GM18873 (cell line): Measurements from ENCODE around the gene P2RX1.

Experiments used
- ATAC-seq: cut with Tn5 transposase; IDR thresholded peaks from one replicate; pipeline ENCODE4 v1.9.1; 2021; ENCODE audit warnings: mild to moderate bottlenecking, moderate library complexity, moderate number of reproducible peaks; ENCODE audit not compliant: unreplicated experiment, low FRiP score

P2RX1 gene

GRCh38 chr17:3890082-3890877 lies 26.0 kb downstream of the P2RX1 start:
- ATAC-seq, result no peak

DNA sequence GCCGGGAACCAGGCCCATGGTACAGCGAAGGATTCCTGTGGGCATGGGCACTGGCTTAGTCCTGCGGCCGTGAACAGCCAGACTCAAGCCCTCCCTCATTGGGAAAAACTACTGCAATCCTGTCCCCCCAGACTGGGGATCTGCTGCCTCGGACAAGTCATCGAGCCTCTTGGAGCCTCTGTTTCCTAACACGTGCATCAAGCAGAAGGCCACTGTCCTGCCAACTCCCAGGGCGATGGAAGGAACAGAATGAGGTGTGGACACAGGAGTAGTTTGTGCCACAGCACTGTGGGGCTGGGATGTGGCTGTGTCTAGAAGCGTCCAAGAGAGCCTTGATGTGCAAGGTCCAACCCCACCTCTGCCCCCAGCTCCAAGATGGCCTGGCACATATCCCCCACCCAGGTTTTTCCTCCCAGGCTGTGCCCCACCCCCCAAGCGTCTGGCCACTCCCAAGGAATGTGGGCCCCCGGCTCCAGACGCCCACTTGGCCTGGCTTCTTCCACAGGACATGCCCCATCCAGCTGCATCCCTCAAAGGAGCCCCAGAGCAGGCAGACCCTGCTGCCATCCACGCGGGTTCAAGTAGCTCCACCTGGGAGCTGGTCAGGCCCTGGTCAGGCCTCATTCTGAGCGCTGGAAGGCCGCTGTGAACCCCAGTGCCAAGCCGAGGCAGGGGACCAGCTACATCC lies 26.8 kb downstream of the P2RX1 start:
- ATAC-seq, result no peak

DNA sequence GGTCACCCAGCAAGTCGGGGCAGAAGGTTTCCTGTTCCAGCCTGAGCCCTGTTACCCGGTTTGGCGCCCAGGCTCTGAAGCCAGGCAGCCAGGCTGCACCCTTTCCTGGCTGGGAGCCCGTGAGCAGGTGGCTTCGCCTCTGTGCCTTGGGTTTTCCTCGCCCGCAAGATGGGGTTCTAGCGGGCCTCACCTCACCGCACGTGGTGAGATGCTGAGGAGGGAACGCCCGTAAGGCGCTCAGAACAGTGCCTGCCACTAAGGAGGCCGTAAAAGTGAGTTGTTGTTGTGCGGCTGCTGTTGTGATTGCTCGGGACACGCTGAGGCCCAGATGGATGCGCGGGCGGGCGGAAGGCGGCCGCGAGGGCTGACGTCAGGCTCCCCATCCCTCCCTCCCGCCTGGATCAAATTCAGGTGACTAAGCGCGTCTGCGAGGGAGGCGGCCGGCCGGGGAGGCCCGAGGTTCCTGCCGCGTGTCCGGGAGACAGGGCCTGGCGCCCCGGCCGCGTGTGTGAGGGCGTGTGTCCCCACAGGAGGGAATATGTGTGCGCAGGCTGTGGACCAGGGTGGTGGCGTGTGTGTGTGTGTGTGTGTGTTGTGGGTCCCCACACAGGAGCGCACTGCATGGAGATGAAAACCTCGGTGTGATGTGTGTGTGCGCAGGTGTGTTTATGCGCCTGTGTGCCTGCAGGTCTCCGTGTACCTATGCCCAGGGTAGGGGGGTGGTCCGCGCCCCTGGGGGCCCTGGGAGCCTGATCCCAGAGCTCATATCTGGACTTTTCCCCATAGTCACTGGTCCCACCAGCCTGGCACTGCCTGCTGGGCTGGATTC lies 27.7 kb downstream of the P2RX1 start:
- no peak for ATAC-seq

DNA sequence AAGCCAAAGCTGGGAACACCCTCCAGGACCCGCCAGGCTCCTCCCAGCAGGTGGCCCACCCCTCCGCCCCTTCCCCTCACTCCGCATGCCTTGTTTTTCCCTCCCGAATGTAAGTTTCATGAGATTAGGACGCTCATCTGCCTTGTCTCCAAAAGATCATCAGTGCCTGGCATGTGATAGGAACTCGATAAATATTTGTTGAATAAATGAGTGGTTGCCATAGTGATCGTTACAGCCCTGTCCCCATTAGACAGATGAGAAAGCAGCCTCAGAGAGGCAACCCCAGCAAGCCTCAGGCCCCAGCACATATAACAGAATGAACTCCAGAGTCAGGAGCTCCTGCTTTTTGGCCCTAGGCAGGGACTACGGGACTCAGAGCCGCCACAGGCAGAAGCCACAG lies 28.5 kb downstream of the P2RX1 start:
- no peak for ATAC-seq

GRCh38 chr17:3887394-3887793 lies 28.9 kb downstream of the P2RX1 start:
- ATAC-seq, result no peak

GRCh38 chr17:3886776-3887175 lies 29.5 kb downstream of the P2RX1 start:
- ATAC-seq, result no peak

GRCh38 chr17:3885970-3886369 lies 30.3 kb downstream of the P2RX1 start:
- no peak for ATAC-seq

GRCh38 chr17:3885271-3885670 lies 31.0 kb downstream of the P2RX1 start:
- no peak for ATAC-seq

- ATAC-seq, result no peak
Observed at GRCh38 chr17:3884188-3884587, 32.1 kb downstream of the P2RX1 start.

- no peak for ATAC-seq
Observed at GRCh38 chr17:3882276-3882675, 34.0 kb downstream of the P2RX1 start.

DNA sequence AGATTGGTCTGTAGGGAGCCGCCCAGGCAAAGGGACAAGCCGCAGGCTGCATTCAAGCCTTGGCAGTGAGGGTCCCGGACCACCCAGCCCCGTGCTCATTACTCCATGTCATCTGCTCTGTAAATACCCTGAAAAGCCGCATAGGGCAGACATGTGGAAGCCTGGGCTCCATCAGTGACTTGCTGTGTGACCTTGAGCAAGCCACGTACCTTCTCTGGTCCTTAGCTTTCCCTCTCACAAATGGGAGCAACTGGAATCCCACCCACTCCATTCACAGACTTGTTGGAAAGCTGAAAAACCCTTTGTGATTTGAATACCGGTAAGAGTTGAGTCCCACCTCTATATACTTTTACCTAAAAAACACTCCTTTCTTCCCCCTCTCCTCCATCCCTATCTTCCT lies 35.3 kb downstream of the P2RX1 start:
- ATAC-seq, result no peak

- no peak for ATAC-seq
Observed at GRCh38 chr17:3879591-3880417, 36.5 kb downstream of the P2RX1 start.

GRCh38 chr17:3879186-3879585 lies 37.1 kb downstream of the P2RX1 start:
- ATAC-seq, result no peak

DNA sequence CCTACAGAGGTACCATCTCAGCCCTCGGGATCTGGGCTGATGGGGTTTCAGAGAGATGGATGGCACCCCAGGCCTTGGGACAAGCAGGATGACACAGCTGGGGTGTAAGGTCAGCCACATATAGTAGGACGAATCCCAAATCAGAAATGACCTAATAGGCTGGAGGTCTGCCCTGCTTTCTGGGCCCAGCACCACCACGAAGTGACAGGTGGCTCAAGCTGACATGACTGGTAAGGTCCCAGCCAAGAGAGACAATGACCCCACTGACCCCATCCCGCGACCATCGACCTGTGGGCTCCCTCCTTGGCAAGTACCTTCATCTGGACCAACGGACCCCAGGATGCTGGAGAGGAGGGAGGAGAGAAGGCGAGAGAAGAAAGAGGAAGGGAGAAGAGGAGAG lies 39.0 kb downstream of the P2RX1 start:
- ATAC-seq, result no peak

DNA sequence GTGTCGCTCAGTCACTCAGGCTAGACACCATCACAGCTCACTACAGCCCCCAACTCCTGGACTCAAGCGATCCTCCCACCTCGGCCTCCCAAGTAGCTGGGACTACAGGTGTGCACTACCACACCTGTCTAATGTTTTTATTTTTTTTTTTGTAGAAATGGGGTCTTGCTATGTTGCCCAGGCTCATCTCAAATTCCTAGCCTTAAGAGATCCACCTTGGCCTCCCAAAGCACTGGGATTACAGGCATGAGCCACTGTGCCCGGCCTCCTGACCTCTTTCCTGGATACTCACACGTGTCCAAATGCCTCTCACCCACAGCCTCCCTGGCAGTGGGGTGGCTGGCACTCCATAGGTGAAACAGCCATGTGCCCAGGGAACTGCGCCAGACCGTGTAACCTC lies 40.9 kb downstream of the P2RX1 start:
- ATAC-seq, result no peak

DNA sequence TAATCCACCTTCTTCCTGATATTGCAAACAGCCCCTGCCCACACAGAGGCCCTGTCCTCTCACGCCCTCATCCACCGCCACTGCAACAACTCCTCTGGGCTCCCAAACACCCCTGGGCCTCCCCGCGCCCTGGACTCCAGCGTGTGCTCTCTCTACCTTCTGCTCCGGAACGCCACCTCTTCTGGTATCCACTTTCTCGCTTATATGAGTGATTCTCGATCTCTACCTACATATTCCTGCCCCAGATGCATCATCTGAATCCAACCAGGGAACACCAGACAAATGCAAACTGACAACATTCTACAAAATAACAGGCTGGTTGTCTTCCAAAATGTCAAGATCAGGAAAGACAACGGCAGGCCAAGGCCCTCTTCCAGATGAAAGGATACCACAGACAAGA lies 42.4 kb downstream of the P2RX1 start:
- ATAC-seq, result no peak

DNA sequence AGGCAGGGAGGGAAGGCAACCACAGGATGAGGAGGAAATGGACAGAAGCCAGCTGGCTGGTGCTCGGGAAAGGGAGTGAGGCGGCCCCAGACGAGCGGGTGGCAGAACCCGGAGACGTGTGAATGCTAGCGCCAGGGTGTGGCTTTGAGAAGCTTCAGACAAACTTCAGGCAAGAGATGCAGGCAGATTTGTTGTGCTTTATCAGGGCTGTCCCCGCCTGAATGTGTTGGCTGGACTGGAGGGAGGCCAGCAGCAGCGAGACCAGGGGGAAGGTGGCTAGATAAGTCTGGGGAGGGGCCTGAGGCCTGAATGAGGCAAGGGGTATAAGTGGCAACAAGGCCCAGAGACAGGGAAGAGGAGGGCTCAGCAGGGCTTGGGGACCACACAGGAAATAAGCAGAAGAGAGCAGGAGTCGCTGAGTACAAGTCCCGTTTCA lies 45.4 kb downstream of the P2RX1 start:
- no peak for ATAC-seq

DNA sequence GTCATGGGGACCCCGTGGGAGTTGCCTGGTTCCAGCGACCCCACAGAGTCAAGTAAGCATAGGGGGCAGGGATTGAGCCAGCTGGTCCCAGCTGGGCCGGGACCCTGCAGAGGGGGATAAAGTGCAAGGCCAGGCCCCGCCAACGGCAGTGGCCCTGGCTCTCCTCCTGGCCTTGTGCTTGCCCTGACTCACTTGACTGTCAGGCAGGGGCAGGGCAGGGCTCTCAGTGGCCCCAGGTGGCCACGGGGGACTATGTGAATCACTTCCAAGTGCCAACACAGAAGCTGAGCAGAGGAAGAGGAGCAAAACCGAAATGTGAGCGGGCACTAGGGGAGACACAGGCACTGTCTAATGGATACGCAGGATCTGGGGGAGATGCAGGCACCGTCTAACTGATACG lies 48.7 kb downstream of the P2RX1 start:
- no peak for ATAC-seq

- ATAC-seq, result no peak
Observed at GRCh38 chr17:3867106-3867505, 49.2 kb downstream of the P2RX1 start.

- no peak for ATAC-seq
Observed at GRCh38 chr17:3866276-3866675, 50.0 kb downstream of the P2RX1 start.
